Endothelial cell of umbilical vein (primary cell): ENCODE data around the gene SLC25A20. TPM values are rescaled to one million over a fixed set of nuclear protein-coding genes. Genes with fewer than 3 reads are reported as not detected.

Experiments used
- BruUV-seq: library from RNA; stranded (reverse); fragments of 400-500 nt; replicated peaks from 2 replicates; lab custom pipeline; 2021; lab: Mats Ljungman, UMichigan
- CTCF ChIA-PET: fragments of 300-600, 350-600 bp; sonication (Branson Sonifier 250); formaldehyde crosslinking; loops from one replicate; lab custom pipeline; 2021; ENCODE audit warnings: antibody characterized with exemption, inconsistent platforms; lab: Charles Lee
- POLR2A ChIA-PET: fragments of 300-600, 350-600 bp; sonication (Branson Sonifier 250); formaldehyde crosslinking; loops from one replicate; lab custom pipeline; 2021; ENCODE audit warnings: antibody characterized with exemption, inconsistent platforms; lab: Charles Lee
- DNase-seq: peaks from one replicate; pipeline ENCODE4 v3.0.0-alpha.2; 2011; ENCODE audit warnings: low read depth, low spot score
- FAIRE-seq: peaks from 2 replicates; lab custom pipeline; 2011; peaks lifted over from hg19 to GRCh38; lab: Jason Lieb, UNC
- H2AFZ ChIP-seq: 2 replicates; pipeline ENCODE4 v1.6.0; 2012; ENCODE audit warnings: low read depth, low read length, control low read depth, inconsistent platforms
- H3K27ac ChIP-seq: 2 replicates; pipeline ENCODE4 v1.5.1; 2011; ENCODE audit warnings: low read depth, mild to moderate bottlenecking, control low read depth, low read length, moderate library complexity; ENCODE audit not compliant: insufficient read depth
- H3K27me3 ChIP-seq, 2 experiments: 2 replicates each; pipeline versions ENCODE4 v1.6.0 to v1.6.1; 2011; ENCODE audit warnings: low read length in 2 of 2, mixed read lengths in 1 of 2; ENCODE audit not compliant: control insufficient read depth in 2 of 2, insufficient read depth in 2 of 2
- H3K36me3 ChIP-seq, 2 experiments: 2 replicates in 1 of 2; 3 replicates in 1 of 2; pipeline ENCODE4 v1.5.1; 2011; ENCODE audit warnings: low read length in 2 of 2, mild to moderate bottlenecking in 1 of 2, moderate library complexity in 1 of 2; ENCODE audit not compliant: control insufficient read depth in 2 of 2, insufficient read depth in 2 of 2; ENCODE audit errors: extremely low read depth in 1 of 2
- H3K4me1 ChIP-seq: 3 replicates; pipeline ENCODE4 v1.5.1; 2011; ENCODE audit warnings: mild to moderate bottlenecking, low read length; ENCODE audit not compliant: control insufficient read depth, insufficient read depth; ENCODE audit errors: extremely low read depth
- H3K4me2 ChIP-seq: 2 replicates; pipeline ENCODE4 v1.6.1; 2011; ENCODE audit warnings: low read length, control low read depth, mixed read lengths; ENCODE audit not compliant: insufficient read depth
- H3K4me3 ChIP-seq, 3 experiments: fragments of 200-600 bp in 1 of 3; sonication (generic), shearing (Covaris generic) in 1 of 3; replicated peaks in 1 of 3; 2 replicates each; pipeline ENCODE4 v1.5.1; 2011 to 2016; ENCODE audit warnings: control low read depth in 3 of 3, low read length in 3 of 3, mild to moderate bottlenecking in 2 of 3, inconsistent platforms in 1 of 3, low read depth in 1 of 3, moderate library complexity in 1 of 3; ENCODE audit not compliant: insufficient read depth in 1 of 3
- H3K79me2 ChIP-seq: 2 replicates; pipeline ENCODE4 v1.6.0; 2012; ENCODE audit warnings: low read length, inconsistent platforms; ENCODE audit not compliant: control insufficient read depth, insufficient read depth
- H3K9ac ChIP-seq: replicated peaks from 2 replicates; pipeline ENCODE3; 2011; ENCODE audit warnings: low read length, control low read depth; ENCODE audit not compliant: insufficient read depth; ENCODE audit errors: extremely low read depth
- H3K9me1 ChIP-seq: replicated peaks from 3 replicates; pipeline ENCODE4 v1.6.0; 2011; ENCODE audit warnings: mild to moderate bottlenecking, low read length; ENCODE audit not compliant: control insufficient read depth, insufficient read depth; ENCODE audit errors: extremely low read depth
- H3K9me3 ChIP-seq: replicated peaks from 2 replicates; pipeline ENCODE4 v1.5.1; 2012; ENCODE audit warnings: low read length, inconsistent platforms; ENCODE audit not compliant: control insufficient read depth, insufficient read depth
- H4K20me1 ChIP-seq: replicated peaks from 2 replicates; pipeline ENCODE3; 2011; ENCODE audit warnings: mild to moderate bottlenecking, low read length; ENCODE audit not compliant: control insufficient read depth, insufficient read depth; ENCODE audit errors: extremely low read depth
- CTCF ChIP-seq, 2 donors: IDR thresholded peaks; 1 replicate in 1 of 2; 2 replicates in 1 of 2; pipeline ENCODE4 v1.5.1; 2011; ENCODE audit warnings: low read length in 2 of 2, mild to moderate bottlenecking in 2 of 2, moderate library complexity in 2 of 2, control low read depth in 1 of 2, inconsistent platforms in 1 of 2, low read depth in 1 of 2; ENCODE audit not compliant: insufficient read depth in 1 of 2; ENCODE audit errors: extremely low read depth in 1 of 2
- EZH2 ChIP-seq: IDR thresholded peaks from 2 replicates; pipeline ENCODE4 v1.6.1; 2012; ENCODE audit warnings: borderline replicate concordance, low read depth, mild to moderate bottlenecking, moderate library complexity, low read length, inconsistent platforms; ENCODE audit not compliant: severe bottlenecking
- FOS ChIP-seq: IDR thresholded peaks from 2 replicates; pipeline ENCODE4 v1.6.1; 2011; ENCODE audit warnings: mild to moderate bottlenecking, low read length, moderate library complexity, borderline replicate concordance; ENCODE audit not compliant: insufficient read depth
- GATA2 ChIP-seq: IDR thresholded peaks from 2 replicates; pipeline ENCODE4 v1.7.0; 2011; ENCODE audit warnings: low read depth, mild to moderate bottlenecking, moderate library complexity, mixed read lengths, low read length; ENCODE audit not compliant: insufficient read length, insufficient read depth
- POLR2A ChIP-seq: IDR thresholded peaks from 2 replicates; pipeline ENCODE4 v1.6.1; 2012; ENCODE audit warnings: low read depth, mild to moderate bottlenecking, control low read depth, low read length
- POLR2AphosphoS5 ChIP-seq: IDR thresholded peaks from 2 replicates; pipeline ENCODE4 v1.6.1; 2012; ENCODE audit warnings: low read depth, mild to moderate bottlenecking, control low read depth, low read length, moderate library complexity; ENCODE audit not compliant: insufficient read depth
- dilution Hi-C: fragments of 300-500 bp; cut with MboI; formaldehyde crosslinking; loops from one replicate; pipeline ENCODE4 v1.15.0; 2019; ENCODE audit warnings: low sequenced_read_pairs; ENCODE audit not compliant: extremely low pct_ligation_motif_present
- intact Hi-C: fragments of 100-400 bp; cut with micrococcal nuclease; formaldehyde crosslinking; loops from one replicate; pipeline ENCODE4 v1.10.0; 2022
- polyA plus RNA-seq, 4 experiments: library from polyadenylated mRNA; depleted of rRNA in 3 of 4; stranded (reverse) in 3 of 4; unstranded in 1 of 4; fragments of >200 nt; gene quantifications; 2 replicates each; pipeline versions ENCODE4 v1.2.1 to v1.2.3, GENCODE V29; 2011 to 2012; ENCODE audit warnings: missing spikeins in 1 of 4
- total RNA-seq: library from RNA; stranded (reverse); gene quantifications from 2 replicates; pipeline ENCODE4 v1.2.3, GENCODE V29; 2021
- TF ChIP-seq, protein P1 (sequence below): IDR thresholded peaks from 2 replicates; pipeline ENCODE4 v1.6.1; 2011; ENCODE audit not compliant: insufficient read depth, insufficient read length

Gene SLC25A20
- total and polyA plus RNA-seq, 2 donors (not counting 3 experiments of a cell fraction or from before 2014, with no cell fraction given), result 7.9 to 11.0 TPM

DNA sequence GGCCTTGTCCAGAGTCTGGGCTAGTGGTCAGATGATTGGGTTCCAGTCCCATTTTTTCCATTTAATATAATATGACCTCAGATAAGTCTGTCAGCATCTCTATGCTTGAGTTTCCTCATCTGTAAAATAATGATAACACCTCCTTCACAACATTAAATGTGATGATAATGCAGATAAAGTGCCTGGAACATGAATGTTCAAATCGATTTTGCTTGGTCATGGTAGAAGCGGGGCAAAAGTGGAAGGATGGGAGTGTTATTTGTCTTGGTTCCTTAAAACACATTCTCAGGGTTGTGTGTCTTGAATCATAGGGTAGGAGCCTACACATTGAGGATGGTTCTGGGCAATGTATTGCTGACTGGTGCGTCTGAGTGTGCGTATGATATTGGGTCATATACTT lies 36.8 kb upstream of the SLC25A20 start:
- H4K20me1 ChIP-seq, result peaks cover 7% of the 10 kb centered on the region
- ChIA-PET POLR2A (no interaction called here), CTCF (no interaction called here)
- H3K27ac ChIP-seq, result no peak overlapping the region
- H3K27me3 ChIP-seq, result no peaks in the 10 kb centered on the region
- no peak overlapping the region for H3K9ac ChIP-seq
- DNase-seq (no peak), FAIRE-seq (no peak)
- TF ChIP-seq FOS (no peak), EZH2 (no peak), GATA2 (no peak), CTCF (IDR thresholded peaks at IDR 0.05; ENCODE audit: extremely low read depth in 1 of 2, insufficient read depth in 1 of 2, low read depth in 1 of 2, low read length in 2 of 2) (no peak), POLR2A (no peak), POLR2AphosphoS5 (no peak)
- TF ChIP-seq, protein P1, sequence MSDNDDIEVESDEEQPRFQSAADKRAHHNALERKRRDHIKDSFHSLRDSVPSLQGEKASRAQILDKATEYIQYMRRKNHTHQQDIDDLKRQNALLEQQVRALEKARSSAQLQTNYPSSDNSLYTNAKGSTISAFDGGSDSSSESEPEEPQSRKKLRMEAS, result no peak
- H2AFZ ChIP-seq, result no peak overlapping the region
- no peak overlapping the region for H3K4me3 ChIP-seq
- intact Hi-C loops (no loop called here), dilution Hi-C loops (no loop called here)
- H3K9me1 ChIP-seq, result no peaks in the 10 kb centered on the region
- no peak overlapping the region for H3K4me2 ChIP-seq
- no TSS peak for BruUV-seq
- peaks cover 60% of the 10 kb centered on the region for H3K79me2 ChIP-seq
- no peaks in the 10 kb centered on the region for H3K9me3 ChIP-seq
- peaks cover 5% of the 10 kb centered on the region for H3K4me1 ChIP-seq
- H3K36me3 ChIP-seq, result no peaks in the 10 kb centered on the region
